ENCODE results near the gene MGAT5B.

Gene MGAT5B

DNA sequence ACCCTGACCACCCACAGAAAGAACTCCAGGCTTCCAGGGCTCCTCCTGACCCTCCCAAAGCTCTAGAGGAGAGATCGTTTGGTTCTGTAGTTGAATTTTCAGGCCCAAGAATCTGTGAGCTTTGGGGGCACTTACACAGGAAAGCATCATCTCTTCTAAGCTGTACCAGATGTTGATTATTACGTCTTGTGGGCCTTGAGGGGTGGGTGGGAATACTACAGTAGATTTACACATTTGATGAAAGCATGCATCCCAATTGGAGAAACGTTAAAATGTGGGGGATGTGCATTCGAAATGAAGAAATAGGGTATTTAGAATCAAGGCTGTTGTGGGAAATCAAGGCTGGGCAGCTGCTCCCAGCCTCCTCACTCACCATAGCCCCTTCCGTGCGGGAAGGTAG, 61.9 kb downstream of the MGAT5B start:
- no peak for DNase-seq

DNA sequence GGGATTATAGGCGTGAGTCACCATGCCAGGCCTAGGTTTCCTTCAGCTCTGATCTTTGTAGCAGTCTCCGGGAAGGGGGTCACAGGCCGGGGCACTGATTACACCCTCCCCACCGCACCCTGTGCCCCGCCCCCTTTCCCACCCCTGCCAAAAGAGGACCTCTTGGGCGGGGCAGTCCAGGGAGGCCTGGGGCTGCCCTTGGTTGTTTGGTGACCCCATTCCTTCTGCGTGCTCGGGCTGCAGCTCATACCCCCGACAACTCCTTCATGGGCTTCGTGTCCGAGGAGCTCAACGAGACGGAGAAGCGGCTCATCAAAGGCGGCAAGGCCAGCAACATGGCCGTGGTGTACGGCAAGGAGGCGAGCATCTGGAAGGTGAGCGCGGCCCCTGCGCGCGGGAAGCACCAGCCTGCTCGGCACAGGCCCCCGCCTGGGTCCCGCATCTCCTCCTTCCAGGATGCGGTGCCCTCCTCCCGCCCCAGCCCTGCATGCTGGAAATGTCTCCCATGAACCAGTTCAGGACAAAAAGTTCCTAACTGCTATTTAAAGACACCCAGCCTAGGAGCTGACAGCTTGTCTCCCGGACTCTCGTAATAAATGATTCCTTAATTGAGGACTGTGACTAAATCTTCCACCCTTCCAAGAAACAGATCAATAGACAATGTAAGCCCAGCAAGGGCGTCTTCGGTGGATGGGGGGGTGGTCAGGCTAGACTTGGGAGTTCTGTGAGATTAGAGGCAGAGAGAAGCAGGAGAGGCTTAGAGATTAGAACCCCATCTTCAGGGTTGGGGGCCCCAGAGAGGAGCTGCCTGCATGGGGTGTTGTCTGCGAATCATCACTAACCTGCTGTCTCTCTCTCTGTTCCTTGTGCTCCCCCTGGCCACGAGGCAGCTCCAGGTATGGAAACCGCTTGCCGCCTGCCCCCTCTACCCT, 64.5 kb downstream of the MGAT5B start:
- no peak for DNase-seq

DNA sequence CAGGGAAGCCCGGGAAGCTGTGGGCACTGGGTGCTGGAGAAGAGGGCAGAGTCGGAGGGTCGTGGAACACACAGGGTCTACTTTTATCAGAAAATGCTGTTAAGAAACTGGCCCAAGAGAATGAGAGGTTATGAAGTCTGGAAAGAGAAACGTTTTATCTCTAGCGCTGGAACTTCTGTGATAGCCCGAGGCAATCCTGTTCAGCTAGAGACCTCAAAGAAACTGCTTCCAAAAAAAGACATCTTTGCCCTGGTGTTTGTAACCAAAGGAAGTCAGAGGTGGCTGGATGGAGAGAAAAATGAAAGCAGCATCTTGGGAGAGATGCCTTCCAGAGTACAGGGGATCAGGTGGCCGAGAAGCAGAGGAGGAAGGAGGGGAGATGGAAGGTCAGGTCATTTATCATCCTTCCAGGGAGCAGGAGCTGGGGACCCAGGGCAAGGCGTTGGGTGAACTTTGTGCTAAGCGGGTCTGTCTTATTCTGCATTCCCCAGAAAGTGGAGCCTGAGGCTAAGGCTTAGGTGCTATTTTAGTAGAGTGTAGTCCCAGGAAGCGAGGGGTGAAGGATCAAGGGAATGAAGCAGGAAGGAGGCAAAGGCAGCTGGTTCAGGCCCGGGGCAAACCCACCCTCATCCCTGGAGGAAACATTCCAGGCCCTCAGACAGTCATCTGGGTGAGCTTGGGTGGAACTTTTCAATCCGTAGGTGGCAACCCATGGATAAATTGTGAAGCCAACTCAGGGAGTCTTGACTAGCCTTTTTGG, 66.5 kb downstream of the MGAT5B start:
- no peak for DNase-seq

DNA sequence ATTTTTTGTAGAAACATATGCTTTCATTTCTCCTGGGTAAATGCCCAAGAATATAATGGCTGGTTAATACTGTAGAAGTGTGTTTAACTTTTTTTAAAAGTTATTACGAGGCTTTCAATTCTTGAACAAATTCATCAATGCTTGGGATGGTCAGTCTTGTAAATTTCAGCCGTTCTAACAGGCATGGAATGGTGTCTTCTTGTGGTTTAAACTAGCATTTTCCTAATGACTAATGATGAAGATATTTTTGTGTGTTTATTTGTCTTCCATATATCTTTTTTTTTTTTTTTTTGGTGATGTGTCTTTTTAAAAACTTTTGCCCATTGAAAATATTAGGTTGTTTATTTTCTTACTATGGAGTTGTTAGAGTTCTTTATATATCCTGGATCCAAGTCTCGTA, 67.1 kb downstream of the MGAT5B start:
- DNase-seq: no peak

DNA sequence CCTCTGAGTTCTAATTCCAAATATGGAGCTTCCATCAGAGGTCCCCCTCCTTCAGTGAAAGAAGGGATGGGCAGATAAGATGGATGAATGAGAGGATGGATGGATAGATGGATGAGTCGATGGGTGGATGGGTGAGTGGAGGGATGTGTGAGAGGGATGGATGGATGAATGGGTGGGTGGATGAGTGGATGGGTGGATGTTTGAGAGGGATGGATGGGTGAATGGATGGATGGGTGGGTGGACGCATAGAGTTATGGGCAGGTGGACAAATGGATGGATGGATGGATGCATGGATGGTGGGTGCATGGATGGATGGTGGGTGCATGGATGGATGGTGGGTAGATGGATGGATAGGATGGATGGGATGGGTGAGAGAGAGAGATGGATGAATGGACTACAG, 69.0 kb downstream of the MGAT5B start:
- DNase-seq: no peak

DNA sequence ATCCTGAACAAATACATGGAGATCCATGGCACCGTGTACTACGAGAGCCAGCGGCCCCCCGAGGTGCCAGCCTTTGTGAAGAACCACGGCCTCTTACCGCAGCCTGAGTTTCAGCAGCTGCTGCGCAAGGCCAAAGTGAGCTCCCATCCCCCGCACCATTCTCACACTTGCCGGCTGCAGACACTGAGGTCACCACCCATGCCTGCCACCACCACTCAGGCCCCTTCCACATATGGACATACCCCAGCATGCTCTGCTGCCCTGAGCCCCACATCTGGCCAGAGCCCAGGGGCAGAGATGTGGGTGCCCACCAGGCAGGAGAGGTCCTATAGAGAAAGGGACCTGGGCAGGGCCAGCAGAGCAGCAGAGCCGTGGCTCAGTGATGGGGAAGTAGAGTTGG, 69.8 kb downstream of the MGAT5B start:
- no peak for DNase-seq

DNA sequence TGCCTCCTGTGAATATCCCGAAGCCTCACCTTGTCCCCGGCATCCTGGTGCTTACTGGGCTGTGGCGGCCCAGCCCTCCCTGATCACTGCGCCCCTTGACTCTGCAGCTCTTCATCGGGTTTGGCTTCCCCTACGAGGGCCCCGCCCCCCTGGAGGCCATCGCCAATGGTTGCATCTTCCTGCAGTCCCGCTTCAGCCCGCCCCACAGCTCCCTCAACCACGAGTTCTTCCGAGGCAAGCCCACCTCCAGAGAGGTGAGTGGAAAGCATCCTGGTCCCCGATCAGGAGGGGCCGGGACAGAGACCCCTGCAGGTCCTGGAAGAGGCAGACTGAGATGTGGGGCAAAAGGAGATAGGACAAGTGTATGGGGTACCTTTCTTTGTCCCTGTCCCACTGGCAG, 72.1 kb downstream of the MGAT5B start:
- no peak for DNase-seq

DNA sequence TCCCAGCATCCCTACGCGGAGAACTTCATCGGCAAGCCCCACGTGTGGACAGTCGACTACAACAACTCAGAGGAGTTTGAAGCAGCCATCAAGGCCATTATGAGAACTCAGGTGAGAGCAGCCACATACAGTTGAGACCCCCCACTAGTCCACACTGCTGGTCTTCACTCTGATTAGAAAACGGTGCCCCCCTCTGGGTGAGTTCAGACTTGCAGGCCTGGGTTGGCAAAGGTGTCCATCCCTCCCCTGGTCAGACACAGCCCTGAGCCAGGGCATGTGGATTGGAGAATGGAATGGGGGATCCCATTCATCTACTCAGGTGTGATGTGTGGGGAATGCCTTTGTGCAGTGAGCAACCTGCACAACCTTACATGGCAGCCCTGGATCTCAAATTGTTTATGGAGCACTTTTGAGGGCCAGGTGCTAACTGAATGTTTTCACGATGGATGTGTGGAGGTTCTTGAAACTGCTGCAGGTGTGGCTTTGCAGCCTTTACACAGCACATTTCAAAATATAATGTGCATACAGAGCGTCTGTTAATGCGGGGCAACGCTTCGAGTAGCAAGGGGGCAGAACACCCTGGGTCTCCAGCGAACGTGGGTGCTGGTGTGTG, 72.6 kb downstream of the MGAT5B start:
- DNase-seq: no peak

DNA sequence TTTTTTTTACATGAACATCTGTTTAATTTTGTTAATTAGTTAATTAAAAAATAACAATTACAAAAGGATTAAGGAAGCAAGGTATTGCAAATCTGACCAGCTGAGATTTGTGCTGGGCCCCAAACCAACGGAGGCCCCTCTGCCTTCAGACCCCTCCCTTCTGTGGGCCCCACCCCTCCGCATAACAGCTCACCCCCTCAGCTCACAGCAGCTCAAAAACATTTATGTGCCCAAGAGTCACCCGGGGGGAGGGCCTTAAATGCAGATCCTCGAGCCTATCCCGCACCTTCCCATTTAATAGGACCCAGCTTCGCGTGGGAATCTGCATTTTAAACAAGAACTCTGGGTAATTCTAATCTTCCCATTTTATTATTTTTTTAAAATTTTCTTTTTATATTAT, 75.0 kb downstream of the MGAT5B start:
- DNase-seq: no peak

DNA sequence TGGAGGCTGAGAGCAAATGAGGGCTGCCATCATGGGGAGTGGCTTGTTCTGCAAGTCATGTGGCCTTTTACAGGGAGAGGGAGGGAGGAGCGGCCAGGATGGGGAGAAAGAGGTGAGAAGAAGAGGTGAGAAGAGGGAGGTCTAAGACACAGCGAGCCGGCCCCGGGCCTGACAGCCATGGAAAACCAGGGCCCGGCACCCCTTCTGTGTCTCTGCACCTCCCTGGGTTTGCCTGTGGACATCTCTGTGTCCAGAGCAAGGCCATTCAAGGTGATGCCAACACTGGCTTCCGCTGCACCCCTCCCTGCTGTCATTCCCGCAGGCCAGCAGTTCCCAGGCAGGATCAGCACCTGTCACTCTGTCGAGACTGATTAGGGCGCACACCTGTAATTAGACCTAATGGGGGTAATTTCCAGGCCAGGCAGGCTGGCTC, 75.6 kb downstream of the MGAT5B start:
- DNase-seq: no peak

DNA sequence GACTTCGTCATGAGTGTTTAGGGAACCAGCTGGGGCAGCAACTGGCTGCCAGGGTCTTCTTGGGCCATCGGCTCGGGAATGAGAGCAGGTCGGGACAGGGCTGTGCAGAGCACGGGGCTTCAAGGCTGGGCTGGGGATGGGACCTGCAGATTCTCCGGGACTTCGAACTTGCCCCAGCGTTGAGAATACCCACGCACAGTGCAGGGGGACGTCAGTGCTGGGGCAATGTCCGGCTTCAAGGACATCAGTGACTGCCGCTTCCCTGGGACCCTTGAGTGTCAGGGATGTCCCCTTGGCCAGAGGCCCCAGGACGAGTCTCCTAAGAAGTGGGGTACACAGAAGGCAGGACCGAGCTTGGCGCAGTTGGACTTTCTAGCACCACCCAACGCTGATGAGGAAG, 76.3 kb downstream of the MGAT5B start:
- no peak for DNase-seq

DNA sequence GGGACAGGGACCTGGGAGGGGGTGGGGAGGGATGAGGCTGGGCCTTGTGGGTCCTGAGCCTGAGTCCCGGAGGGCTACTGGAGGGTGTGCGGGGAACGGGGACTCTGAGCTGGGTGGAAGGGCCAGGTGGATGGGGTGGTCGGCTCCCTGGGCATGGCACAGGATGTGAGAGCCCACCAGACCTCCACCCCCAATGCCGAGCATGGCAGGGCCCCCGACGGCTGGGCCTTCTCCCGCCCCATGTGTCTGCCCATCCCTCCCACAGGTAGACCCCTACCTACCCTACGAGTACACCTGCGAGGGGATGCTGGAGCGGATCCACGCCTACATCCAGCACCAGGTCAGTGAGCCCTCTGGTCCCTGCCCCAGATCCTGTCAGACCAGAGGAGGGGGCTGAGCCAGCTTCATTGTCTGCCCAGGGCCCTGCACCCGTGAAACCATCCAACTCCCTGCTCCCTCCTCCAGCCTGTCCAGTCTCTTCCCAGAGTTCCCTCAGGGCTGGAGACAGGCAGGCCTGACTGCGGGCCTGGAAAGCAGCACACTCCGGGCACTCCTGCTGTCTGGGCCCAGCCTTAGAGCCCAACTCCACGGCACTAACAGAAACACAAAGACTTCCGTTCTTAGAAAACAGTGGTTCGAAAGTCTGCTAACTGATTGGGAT, 78.0 kb downstream of the MGAT5B start:
- DNase-seq: no peak

DNA sequence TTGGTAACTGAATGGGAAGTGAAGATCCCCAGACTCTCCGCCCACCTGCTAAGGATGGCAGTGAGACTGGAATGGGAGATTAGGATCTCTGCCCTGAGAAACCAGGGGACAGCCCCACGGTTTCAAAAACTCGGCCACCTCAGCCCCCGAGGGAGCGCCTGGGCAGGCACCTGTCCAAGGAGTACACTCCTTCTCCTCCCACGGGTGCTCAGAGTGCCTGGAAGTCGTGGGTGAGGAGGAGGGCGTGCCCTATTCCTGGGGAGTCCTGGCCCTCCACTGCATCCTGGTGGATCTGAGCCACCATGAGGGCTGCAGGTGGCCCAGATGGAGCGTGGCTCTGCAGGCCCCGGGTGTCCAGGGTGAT, 78.5 kb downstream of the MGAT5B start:
- DNase-seq: no peak

DNA sequence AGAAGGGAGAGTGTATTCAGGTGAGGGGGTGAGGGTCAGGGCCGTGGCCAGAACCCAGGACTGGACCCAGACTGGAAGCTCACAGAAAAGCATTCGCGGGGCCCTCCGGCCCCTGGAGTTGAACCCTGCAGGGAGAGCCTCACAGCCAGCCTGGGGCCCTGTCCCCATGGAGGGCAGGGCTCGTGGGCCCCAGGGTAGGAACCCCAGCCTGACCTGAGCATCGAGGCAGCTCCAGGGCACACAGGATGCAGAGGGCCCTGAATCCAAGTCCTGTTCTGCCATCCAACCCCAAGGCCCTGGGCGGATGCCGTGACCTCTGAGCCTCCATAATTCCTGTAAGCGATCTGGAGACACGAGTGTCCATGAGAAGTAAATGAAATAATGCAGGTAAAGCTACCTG, 79.1 kb downstream of the MGAT5B start:
- no peak for DNase-seq

DNA sequence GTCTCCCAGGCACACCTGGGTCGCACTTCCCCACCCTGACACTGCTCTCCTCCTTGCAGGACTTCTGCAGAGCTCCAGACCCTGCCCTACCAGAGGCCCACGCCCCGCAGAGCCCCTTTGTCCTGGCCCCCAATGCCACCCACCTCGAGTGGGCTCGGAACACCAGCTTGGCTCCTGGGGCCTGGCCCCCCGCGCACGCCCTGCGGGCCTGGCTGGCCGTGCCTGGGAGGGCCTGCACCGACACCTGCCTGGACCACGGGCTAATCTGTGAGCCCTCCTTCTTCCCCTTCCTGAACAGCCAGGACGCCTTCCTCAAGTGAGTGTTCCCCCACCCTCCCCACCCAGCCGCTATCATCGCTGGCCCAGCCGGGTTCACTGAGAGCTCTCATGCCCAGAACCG, 79.6 kb downstream of the MGAT5B start:
- DNase-seq: no peak

DNA sequence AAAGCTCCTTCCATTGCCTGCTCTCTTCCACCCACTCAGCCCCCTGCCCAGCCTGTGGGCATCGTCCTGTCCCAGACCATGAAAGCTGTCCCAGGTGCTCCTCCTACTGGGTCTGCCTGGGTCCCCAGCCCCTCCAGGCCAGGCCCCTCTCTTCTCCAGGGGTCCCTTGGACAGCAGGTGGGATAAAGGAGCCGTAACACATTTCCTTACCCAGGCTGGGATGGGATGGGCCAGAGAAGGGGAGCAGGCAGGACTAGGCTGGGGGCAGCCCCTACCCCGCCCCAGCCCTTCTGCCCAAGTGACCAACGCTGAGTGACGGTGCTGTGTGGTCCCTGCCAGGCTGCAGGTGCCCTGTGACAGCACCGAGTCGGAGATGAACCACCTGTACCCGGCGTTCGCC, 80.1 kb downstream of the MGAT5B start:
- DNase-seq: no peak

DNA sequence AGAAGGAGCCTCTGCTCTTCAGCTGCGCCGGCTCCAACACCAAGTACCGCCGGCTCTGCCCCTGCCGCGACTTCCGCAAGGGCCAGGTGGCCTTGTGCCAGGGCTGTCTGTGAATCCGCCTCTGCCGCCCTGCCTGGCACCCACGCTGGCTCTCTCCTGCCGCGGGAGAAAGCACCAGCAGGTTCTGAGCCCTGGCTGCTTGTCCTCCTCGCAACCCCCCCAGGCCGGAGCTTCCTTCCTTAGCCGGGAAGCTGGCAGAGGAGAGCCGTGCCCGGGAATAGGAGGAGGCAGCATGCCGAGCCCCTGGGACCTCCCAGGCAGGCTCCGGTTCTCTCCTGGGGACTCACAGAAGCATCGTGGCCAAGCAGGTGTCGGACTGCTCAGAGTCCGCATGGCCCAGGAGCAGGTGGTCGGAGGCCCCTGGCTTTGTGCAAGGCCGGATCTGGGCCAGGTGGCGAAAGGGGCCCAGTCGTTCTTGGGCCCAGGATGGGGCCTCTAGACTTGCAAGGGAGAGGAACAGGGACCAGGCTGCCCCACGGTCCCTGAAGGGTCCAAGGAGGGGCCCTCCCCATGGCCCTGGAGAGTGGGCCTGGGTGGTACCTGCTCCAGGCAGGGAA, 80.6 kb downstream of the MGAT5B start:
- no peak for DNase-seq

DNA sequence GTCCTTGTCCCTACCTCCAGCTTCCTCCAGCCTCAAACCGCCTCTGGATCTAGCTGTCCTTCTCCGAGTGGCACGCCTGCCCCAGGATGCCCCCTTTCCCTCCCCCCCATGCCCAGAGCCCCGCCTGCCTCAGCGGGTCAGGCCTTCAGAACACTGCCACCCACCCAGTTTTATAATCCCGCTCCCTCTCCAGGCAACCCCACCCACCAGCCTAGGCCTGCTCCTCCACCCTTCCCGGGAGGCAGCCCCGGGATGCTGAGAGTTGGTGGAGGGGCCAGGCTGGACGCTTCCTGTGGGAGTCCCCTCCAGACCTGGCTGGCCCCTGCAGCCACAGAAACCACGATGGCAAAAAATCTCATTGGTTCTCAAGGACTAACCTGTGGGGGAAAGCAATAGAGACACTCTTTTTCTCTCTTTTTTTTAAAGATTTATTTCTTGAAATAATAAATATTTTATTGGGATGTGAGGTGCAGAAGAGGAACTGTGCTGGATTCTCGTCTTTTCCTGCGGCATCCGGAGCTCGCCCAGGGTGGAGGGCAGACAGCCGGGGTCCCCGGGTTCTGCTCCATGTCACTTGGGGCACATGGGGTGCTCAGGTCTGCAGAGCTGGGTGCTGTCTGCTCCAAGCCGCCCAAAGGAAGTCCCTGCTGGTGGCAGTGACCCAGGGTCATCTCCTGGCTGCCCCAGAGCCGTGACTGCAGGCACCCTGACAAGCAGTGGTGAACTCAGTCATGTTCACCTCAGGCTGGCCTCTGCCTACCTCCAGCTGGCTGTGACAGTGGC, 81.9 kb downstream of the MGAT5B start:
- no peak for DNase-seq

DNA sequence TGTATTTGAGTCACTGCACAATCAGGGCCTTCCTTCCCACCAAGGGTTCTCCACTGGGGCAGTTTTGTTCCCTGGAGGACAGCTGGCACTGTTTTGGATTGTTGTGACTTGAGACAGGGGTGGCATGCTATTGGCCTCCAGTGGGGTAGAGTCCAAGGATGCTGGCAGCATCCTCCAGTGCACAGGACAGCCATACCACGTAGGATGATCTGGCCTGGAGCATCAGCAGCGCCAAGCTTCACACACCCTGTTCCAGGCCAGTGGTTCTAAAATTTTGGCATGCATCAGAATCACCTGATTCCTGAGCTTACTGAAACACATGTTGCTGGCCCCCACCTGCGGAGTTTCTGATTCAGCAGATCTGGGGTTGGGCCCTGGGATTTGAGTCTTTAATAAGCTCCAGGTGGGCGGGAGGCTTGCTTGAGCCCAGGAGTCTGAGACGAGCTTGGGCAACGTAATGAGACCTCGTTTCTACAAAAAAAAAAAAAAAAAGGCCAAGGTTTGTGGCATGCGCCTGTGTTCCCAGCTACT, 83.2 kb downstream of the MGAT5B start:
- no peak for DNase-seq

DNA sequence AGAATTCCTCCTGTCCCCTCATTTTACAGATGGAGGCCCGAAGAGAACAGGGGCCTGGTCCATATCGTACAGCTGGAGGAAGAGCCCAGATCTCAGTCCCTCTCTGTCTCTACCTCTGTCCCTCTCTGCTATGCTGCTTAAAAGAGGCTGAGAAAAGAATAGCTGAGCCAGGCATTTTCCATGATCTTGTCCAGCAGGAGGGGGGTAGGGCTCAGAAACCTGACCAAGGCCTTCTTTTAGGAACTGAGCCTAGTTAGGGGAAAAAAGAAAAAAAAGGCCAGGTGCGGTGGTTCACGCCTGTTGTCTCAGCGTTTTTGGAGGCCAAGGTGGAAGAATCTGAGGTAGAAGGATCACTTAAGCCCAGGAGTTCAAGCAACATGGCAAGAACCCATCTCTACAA, 84.2 kb downstream of the MGAT5B start:
- no peak for DNase-seq

DNA sequence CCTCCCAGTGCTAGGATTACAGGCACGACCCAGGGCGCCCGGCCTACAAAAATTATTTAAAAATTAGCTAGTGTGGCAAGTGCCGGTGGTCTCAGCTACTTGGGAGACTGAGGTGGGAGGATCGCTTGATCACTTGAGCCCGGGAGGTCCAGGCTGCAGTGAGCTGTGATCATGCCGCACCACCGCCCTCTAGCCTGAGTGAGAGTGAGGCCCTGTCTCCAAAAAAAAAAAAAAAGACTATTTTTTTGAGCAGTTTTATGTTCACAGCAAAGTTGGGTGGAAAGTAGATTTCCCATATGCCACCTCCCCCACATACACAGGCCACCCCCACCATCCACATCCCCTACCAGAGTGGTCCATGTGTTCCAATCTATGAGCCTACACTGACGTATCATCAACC, 84.9 kb downstream of the MGAT5B start:
- no peak for DNase-seq

DNA sequence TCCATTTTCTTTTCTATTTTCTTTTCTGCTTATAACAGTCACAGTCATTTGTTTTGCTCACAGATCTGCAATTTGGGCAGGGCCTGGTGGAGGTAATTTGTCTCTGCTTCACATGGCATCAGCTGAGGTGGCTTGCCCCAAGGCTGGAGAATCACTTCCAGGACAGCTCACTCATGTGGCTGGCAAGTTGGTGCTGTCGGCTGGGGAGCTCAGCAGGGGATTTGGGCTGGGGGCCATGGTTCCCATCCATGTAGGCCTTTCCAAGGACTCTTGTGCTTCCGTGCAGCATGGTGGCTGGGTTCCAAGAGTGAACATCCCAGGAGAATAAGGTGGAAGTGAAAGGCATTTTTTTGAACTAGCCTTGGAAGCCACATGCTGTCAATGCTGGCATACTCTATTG, 85.7 kb downstream of the MGAT5B start:
- no peak for DNase-seq
